Measurements from ENCODE around the gene GCAT.
A peak's percentile ranks its signal among the peaks of the same experiment; 100 is the strongest.

GCAT gene

GRCh38 chr22:37801946-37802309 is 5.8 kb upstream of the GCAT start:
- Mint-ChIP-seq H3K9me3 (no peaks in the 10 kb centered on the region), H3K27ac (no peak overlapping the region), H3K4me3 (peak overlapping the region; percentile 39), H3K27me3 (peaks cover 41% of the 10 kb centered on the region), H3K4me1 (ENCODE audit: low read depth) (peaks cover 25% of the 10 kb centered on the region), H3K36me3 (ENCODE audit: low read depth) (no peaks in the 10 kb centered on the region)

GRCh38 chr22:37802310-37803194 is 5.2 kb upstream of the GCAT start:
- H3K27ac Mint-ChIP-seq: no peak overlapping the region
- H3K4me1 Mint-ChIP-seq (ENCODE audit: low read depth): peaks cover 31% of the 10 kb centered on the region
- peak overlapping the region; percentile 63 for H3K4me3 Mint-ChIP-seq
- H3K27me3 Mint-ChIP-seq: peaks cover 48% of the 10 kb centered on the region
- H3K36me3 Mint-ChIP-seq (ENCODE audit: low read depth): no peaks in the 10 kb centered on the region
- H3K9me3 Mint-ChIP-seq: no peaks in the 10 kb centered on the region

- peaks cover 36% of the 10 kb centered on the region for H3K4me1 Mint-ChIP-seq (ENCODE audit: low read depth)
- peak overlapping the region; percentile 63 for H3K4me3 Mint-ChIP-seq
- H3K36me3 Mint-ChIP-seq (ENCODE audit: low read depth): no peaks in the 10 kb centered on the region
- no peak overlapping the region for H3K27ac Mint-ChIP-seq
- no peaks in the 10 kb centered on the region for H3K9me3 Mint-ChIP-seq
- H3K27me3 Mint-ChIP-seq: peaks cover 50% of the 10 kb centered on the region
Measured at GRCh38 chr22:37803195-37803638, 4.5 kb upstream of the GCAT start.

GRCh38 chr22:37803639-37804351 is 3.9 kb upstream of the GCAT start:
- Mint-ChIP-seq H3K27me3 (peaks cover 56% of the 10 kb centered on the region), H3K4me3 (peak overlapping the region; percentile 37), H3K36me3 (ENCODE audit: low read depth) (no peaks in the 10 kb centered on the region), H3K9me3 (no peaks in the 10 kb centered on the region), H3K27ac (no peak overlapping the region), H3K4me1 (ENCODE audit: low read depth) (peaks cover 41% of the 10 kb centered on the region)

GRCh38 chr22:37804352-37804880 is 3.3 kb upstream of the GCAT start:
- Mint-ChIP-seq H3K4me3 (peak overlapping the region; percentile 37), H3K36me3 (ENCODE audit: low read depth) (no peaks in the 10 kb centered on the region), H3K4me1 (ENCODE audit: low read depth) (peaks cover 41% of the 10 kb centered on the region), H3K27me3 (peaks cover 62% of the 10 kb centered on the region), H3K9me3 (no peaks in the 10 kb centered on the region), H3K27ac (no peak overlapping the region)

- peaks cover 41% of the 10 kb centered on the region for H3K4me1 Mint-ChIP-seq (ENCODE audit: low read depth)
Measured at GRCh38 chr22:37804881-37805809, 2.6 kb upstream of the GCAT start.

GRCh38 chr22:37805810-37806277 is 1.9 kb upstream of the GCAT start:
- Mint-ChIP-seq H3K27ac (no peak overlapping the region), H3K9me3 (no peaks in the 10 kb centered on the region), H3K36me3 (ENCODE audit: low read depth) (no peaks in the 10 kb centered on the region), H3K4me3 (peak overlapping the region; percentile 72), H3K27me3 (peaks cover 62% of the 10 kb centered on the region), H3K4me1 (ENCODE audit: low read depth) (peaks cover 41% of the 10 kb centered on the region)

More at GRCh38 chr22:37804881-37805809, 2.6 kb upstream of the GCAT start:
- Mint-ChIP-seq H3K27me3 (peaks cover 66% of the 10 kb centered on the region), H3K27ac (no peak overlapping the region), H3K36me3 (ENCODE audit: low read depth) (no peaks in the 10 kb centered on the region), H3K9me3 (no peaks in the 10 kb centered on the region), H3K4me3 (peak overlapping the region; percentile 72)

- Mint-ChIP-seq H3K4me3 (peak overlapping the region; percentile 81), H3K27me3 (peaks cover 62% of the 10 kb centered on the region), H3K4me1 (ENCODE audit: low read depth) (peaks cover 41% of the 10 kb centered on the region), H3K27ac (no peak overlapping the region), H3K9me3 (no peaks in the 10 kb centered on the region), H3K36me3 (ENCODE audit: low read depth) (no peaks in the 10 kb centered on the region)
Measured at GRCh38 chr22:37806409-37807333, 1.1 kb upstream of the GCAT start.

GRCh38 chr22:37808294-37808657 is 542 bp downstream of the GCAT start:
- peaks cover 55% of the 10 kb centered on the region for H3K27me3 Mint-ChIP-seq
- H3K36me3 Mint-ChIP-seq (ENCODE audit: low read depth): no peaks in the 10 kb centered on the region
- H3K4me1 Mint-ChIP-seq (ENCODE audit: low read depth): peaks cover 31% of the 10 kb centered on the region
- peak overlapping the region; percentile 81 for H3K4me3 Mint-ChIP-seq
- no peaks in the 10 kb centered on the region for H3K9me3 Mint-ChIP-seq
- H3K27ac Mint-ChIP-seq: no peak overlapping the region

GRCh38 chr22:37809672-37810333 is 2.1 kb downstream of the GCAT start:
- no peak overlapping the region for H3K27ac Mint-ChIP-seq
- peaks cover 45% of the 10 kb centered on the region for H3K27me3 Mint-ChIP-seq
- no peaks in the 10 kb centered on the region for H3K36me3 Mint-ChIP-seq (ENCODE audit: low read depth)
- no peak overlapping the region for H3K4me3 Mint-ChIP-seq
- H3K4me1 Mint-ChIP-seq (ENCODE audit: low read depth): peaks cover 31% of the 10 kb centered on the region
- no peaks in the 10 kb centered on the region for H3K9me3 Mint-ChIP-seq

- Mint-ChIP-seq H3K36me3 (ENCODE audit: low read depth) (no peaks in the 10 kb centered on the region), H3K9me3 (no peaks in the 10 kb centered on the region), H3K27me3 (peaks cover 28% of the 10 kb centered on the region), H3K4me1 (ENCODE audit: low read depth) (peaks cover 17% of the 10 kb centered on the region), H3K4me3 (no peak overlapping the region), H3K27ac (no peak overlapping the region)
Measured at GRCh38 chr22:37811867-37812266, 4.1 kb downstream of the GCAT start.

- peaks cover 13% of the 10 kb centered on the region for H3K4me1 Mint-ChIP-seq (ENCODE audit: low read depth)
- H3K27ac Mint-ChIP-seq: no peak overlapping the region
- no peaks in the 10 kb centered on the region for H3K36me3 Mint-ChIP-seq (ENCODE audit: low read depth)
- no peak overlapping the region for H3K4me3 Mint-ChIP-seq
- H3K9me3 Mint-ChIP-seq: no peaks in the 10 kb centered on the region
- H3K27me3 Mint-ChIP-seq: peaks cover 20% of the 10 kb centered on the region
Measured at GRCh38 chr22:37812869-37813678, 5.3 kb downstream of the GCAT start.

Measured in stimulated activated naive CD8-positive, alpha-beta T cell treated with anti-CD3 and anti-CD28 coated beads, Interleukin-15, Interleukin-2, amounts not matched to agents 100 ng/mL and 50 ng/mL, for 24 hours (primary cell).